GM12875 (cell line): ENCODE results near the gene TBX5.

Experiments used
- H3K4me3 ChIP-seq: one replicate; pipeline ENCODE4 v1.5.1; 2011; ENCODE audit warnings: low read depth, low read length, control low read depth
- CTCF ChIP-seq: IDR thresholded peaks from 2 replicates; pipeline ENCODE4 v1.5.1; 2011; ENCODE audit warnings: low read depth, mild to moderate bottlenecking, control low read depth, inconsistent platforms, low read length, moderate library complexity, borderline replicate concordance; ENCODE audit not compliant: insufficient read depth

Gene TBX5

GRCh38 chr12:114318984-114319383 is 87.0 kb downstream of the TBX5 start:
- no peak for TF ChIP-seq CTCF

GRCh38 chr12:114316076-114316475 is 89.9 kb downstream of the TBX5 start:
- no peak overlapping the region for H3K4me3 ChIP-seq
- no peak for TF ChIP-seq CTCF

More at GRCh38 chr12:114318984-114319383, 87.0 kb downstream of the TBX5 start:
- H3K4me3 ChIP-seq = no peak overlapping the region

- no peak overlapping the region for H3K4me3 ChIP-seq
- TF ChIP-seq CTCF = no peak
These were observed 90.8 kb downstream of the TBX5 start for GRCh38 chr12:114314974-114315720.

GRCh38 chr12:114314403-114314802 is 91.5 kb downstream of the TBX5 start:
- H3K4me3 ChIP-seq = no peak overlapping the region
- no peak for TF ChIP-seq CTCF

GRCh38 chr12:114313910-114314309 is 92.0 kb downstream of the TBX5 start:
- TF ChIP-seq CTCF = no peak
- H3K4me3 ChIP-seq = no peak overlapping the region

GRCh38 chr12:114311974-114312373 is 94.0 kb downstream of the TBX5 start:
- no peak overlapping the region for H3K4me3 ChIP-seq
- no peak for TF ChIP-seq CTCF

- no peak for TF ChIP-seq CTCF
- no peak overlapping the region for H3K4me3 ChIP-seq
These were observed 99.3 kb downstream of the TBX5 start for GRCh38 chr12:114306646-114307045.
